ENCODE measurements around the gene PTX3. TPM values are rescaled to one million over a fixed set of nuclear protein-coding genes. Genes with fewer than 3 reads are reported as not detected.

PTX3 gene
- total RNA-seq, 1 experiment from 2014 or later: 27.3 TPM

GRCh38 chr3:157479464-157480243 is 43.0 kb downstream of the PTX3 start:
- H2AFZ ChIP-seq (ENCODE audit: low read length): no peak overlapping the region
- ChIA-PET CTCF (no interaction called here), POLR2A (ENCODE audit: unreplicated experiment) (no interaction called here)
- H4K20me1 ChIP-seq (ENCODE audit: low read length): no peaks in the 10 kb centered on the region
- H3K36me3 ChIP-seq (ENCODE audit: low read depth, low read length): no peaks in the 10 kb centered on the region
- no peak for TF ChIP-seq EZH2phosphoT487 (IDR thresholded peaks at IDR 0.05; ENCODE audit: borderline replicate concordance, low read length)
- ATAC-seq: no peak
- no peak overlapping the region for H3K9ac ChIP-seq (ENCODE audit: low read length)
- no peaks in the 10 kb centered on the region for H3K9me2 ChIP-seq (replicated peaks; ENCODE audit: low read length)
- H3K79me2 ChIP-seq (ENCODE audit: low read length): no peaks in the 10 kb centered on the region
- H3K4me3 ChIP-seq (ENCODE audit: low read length): no peak overlapping the region
- H3K27ac ChIP-seq (ENCODE audit: low read length): no peak overlapping the region
- no peaks in the 10 kb centered on the region for H3K9me3 ChIP-seq (ENCODE audit: low read length)
- H3F3A ChIP-seq (ENCODE audit: low read length, unreplicated experiment): no peaks in the 10 kb centered on the region
- intact Hi-C loops (cut with micrococcal nuclease): no loop called here
- H3K27me3 ChIP-seq (ENCODE audit: low read length): no peaks in the 10 kb centered on the region
- H3K4me1 ChIP-seq (ENCODE audit: insufficient read depth, low read length): no peaks in the 10 kb centered on the region
- no peak overlapping the region for H3K4me2 ChIP-seq (ENCODE audit: low read length)
- no peak for DNase-seq
- no TSS peak for BruUV-seq (replicated peaks)

GRCh38 chr3:157487339-157487738 is 50.7 kb downstream of the PTX3 start:
- TF ChIP-seq EZH2 (IDR thresholded peaks at IDR 0.05; ENCODE audit: low read length, unreplicated experiment) (no peak), EZH2phosphoT487 (IDR thresholded peaks at IDR 0.05; ENCODE audit: borderline replicate concordance, low read length) (no peak), CTCF (conservative IDR thresholded peaks at IDR 0.05; ENCODE audit: low read depth, low read length) (no peak)
- intact Hi-C loops (cut with micrococcal nuclease): loop anchor here (2.0 kb wide), 1 partner anchor 17 kb away; no protein-coding TSS in a partner anchor
- no peaks in the 10 kb centered on the region for H3K79me2 ChIP-seq (ENCODE audit: low read length)

GRCh38 chr3:157488144-157488543 is 51.5 kb downstream of the PTX3 start:
- Histone ChIP-seq H3K9me3 (ENCODE audit: low read length) (no peaks in the 10 kb centered on the region), H2AFZ (ENCODE audit: low read length) (no peak overlapping the region), H3K36me3 (ENCODE audit: low read depth, low read length) (no peaks in the 10 kb centered on the region), H3K27me3 (ENCODE audit: low read length) (no peaks in the 10 kb centered on the region), H3K79me2 (ENCODE audit: low read length) (no peaks in the 10 kb centered on the region), H3F3A (ENCODE audit: low read length, unreplicated experiment) (no peaks in the 10 kb centered on the region), H3K9ac (ENCODE audit: low read length) (no peak overlapping the region), H3K27ac (ENCODE audit: low read length) (no peak overlapping the region), H3K4me2 (ENCODE audit: low read length) (no peak overlapping the region), H3K4me3 (ENCODE audit: low read length) (no peak overlapping the region), H3K4me1 (ENCODE audit: insufficient read depth, low read length) (no peaks in the 10 kb centered on the region; the same call in 1 of the 2 replicates), H4K20me1 (ENCODE audit: low read length) (no peaks in the 10 kb centered on the region), H3K9me2 (replicated peaks; ENCODE audit: low read length) (no peaks in the 10 kb centered on the region)
- ChIA-PET CTCF (no interaction called here), POLR2A (ENCODE audit: unreplicated experiment) (interaction anchor here (0.6 kb wide), 1 partner anchor 1313 kb away, joined by 8 read pairs; no protein-coding TSS in a partner anchor)
- intact Hi-C loops (cut with micrococcal nuclease): no loop called here
- ATAC-seq (peak; percentile 36), DNase-seq (no peak)
- no peak for TF ChIP-seq EZH2 (IDR thresholded peaks at IDR 0.05; ENCODE audit: low read length, unreplicated experiment)
- TF ChIP-seq EZH2phosphoT487 (IDR thresholded peaks at IDR 0.05; ENCODE audit: borderline replicate concordance, low read length): no peak
- TF ChIP-seq CTCF (conservative IDR thresholded peaks at IDR 0.05; ENCODE audit: low read depth, low read length): no peak
- no TSS peak for BruUV-seq (replicated peaks)

More at GRCh38 chr3:157487339-157487738, 50.7 kb downstream of the PTX3 start:
- no TSS peak for BruUV-seq (replicated peaks)
- Histone ChIP-seq H4K20me1 (ENCODE audit: low read length) (no peaks in the 10 kb centered on the region), H2AFZ (ENCODE audit: low read length) (no peak overlapping the region), H3F3A (ENCODE audit: low read length, unreplicated experiment) (no peaks in the 10 kb centered on the region), H3K27me3 (ENCODE audit: low read length) (no peaks in the 10 kb centered on the region), H3K27ac (ENCODE audit: low read length) (no peak overlapping the region), H3K9me3 (ENCODE audit: low read length) (no peaks in the 10 kb centered on the region), H3K4me1 (ENCODE audit: insufficient read depth, low read length) (no peaks in the 10 kb centered on the region; the same call in 1 of the 2 replicates), H3K36me3 (ENCODE audit: low read depth, low read length) (no peaks in the 10 kb centered on the region), H3K9me2 (replicated peaks; ENCODE audit: low read length) (no peaks in the 10 kb centered on the region), H3K4me2 (ENCODE audit: low read length) (no peak overlapping the region), H3K9ac (ENCODE audit: low read length) (no peak overlapping the region), H3K4me3 (ENCODE audit: low read length) (no peak overlapping the region)
- ChIA-PET POLR2A (ENCODE audit: unreplicated experiment) (no interaction called here), CTCF (no interaction called here)
- ATAC-seq: no peak
- DNase-seq: no peak
